ENCODE measurements around the gene PLD2.
"Not testable (repeated sequence)": the region's sequence is repeated elsewhere in the genome, so short reads cannot be mapped to it uniquely, and the experiment has no call there.

The PLD2 gene

DNA sequence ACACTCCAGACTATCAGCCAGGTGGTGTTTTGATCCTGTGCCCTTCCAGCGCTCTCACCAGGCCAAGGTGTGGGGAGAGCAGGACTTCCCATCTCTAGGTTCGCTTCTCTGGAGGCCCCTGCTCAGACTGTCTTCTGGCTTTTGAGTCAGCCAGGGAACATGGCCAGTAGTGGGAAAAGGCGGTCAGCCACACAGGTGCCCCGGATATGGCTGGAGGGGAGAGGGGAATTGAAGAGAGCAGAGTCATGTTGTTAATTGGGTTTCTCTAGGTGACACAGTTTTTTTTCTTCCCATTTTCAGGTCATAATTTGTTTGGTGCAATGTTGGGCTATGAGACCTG is 27.7 kb downstream of the PLD2 start:
- DNase-seq: no peak

DNA sequence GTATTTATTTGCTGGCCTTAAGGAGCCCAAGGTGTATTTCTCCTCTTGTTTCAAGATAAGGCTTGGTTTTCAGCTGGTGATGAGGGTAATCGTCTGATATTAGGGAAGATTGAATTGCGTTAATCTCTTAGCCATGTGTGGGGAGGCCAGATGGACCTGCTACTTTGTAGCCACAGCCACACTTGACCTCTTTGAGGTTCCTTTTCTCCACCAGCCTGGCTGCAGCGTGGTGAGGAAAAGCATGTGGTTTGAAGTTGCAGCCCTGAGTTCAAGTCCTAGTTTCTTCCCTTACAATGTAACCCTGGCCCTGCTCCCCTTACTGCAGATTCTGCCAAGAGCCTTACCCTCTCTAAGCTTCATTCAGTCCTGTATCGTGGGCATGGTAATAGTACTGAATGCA is 29.3 kb downstream of the PLD2 start:
- no peak for DNase-seq

DNA sequence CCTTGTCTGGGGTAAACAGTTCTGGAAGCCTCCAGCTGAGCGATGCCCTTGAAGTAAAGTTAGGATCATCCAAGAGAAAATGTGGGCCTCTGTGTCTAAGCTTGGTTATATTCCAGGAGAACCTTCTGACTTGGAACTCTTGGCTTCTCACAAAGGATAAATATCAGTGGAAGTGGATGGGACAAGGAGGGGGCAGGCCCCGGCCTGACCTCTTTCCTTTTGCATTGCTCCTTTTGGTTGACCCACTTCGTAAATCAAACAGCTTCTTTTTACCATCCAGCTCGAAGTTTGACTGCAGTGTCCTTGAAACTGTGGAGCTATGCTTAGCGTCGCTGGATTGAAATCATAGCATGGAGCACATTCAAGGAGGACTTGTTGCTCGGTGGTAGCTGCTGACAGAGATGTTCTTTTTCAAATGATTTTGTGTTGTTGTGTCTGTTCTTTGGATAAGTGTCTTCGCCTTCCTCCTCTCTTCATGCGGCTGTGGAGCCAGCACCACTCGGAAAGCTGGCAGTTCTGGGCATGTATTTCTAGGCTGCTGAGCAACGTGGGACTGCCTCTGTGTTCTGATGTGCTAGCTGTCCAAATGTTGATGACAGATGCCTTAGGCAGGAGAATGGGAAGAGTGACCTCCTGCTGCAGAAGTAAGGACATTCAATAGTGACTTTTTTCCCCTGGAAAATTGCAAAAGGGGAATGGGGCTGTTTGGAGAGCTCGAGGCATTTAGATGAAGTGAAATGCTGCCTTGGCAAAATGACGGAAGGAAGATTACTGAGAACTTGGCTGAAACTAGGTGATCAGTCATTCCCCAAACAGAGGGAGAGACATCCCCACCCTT is 30.7 kb downstream of the PLD2 start:
- no peak for DNase-seq

DNA sequence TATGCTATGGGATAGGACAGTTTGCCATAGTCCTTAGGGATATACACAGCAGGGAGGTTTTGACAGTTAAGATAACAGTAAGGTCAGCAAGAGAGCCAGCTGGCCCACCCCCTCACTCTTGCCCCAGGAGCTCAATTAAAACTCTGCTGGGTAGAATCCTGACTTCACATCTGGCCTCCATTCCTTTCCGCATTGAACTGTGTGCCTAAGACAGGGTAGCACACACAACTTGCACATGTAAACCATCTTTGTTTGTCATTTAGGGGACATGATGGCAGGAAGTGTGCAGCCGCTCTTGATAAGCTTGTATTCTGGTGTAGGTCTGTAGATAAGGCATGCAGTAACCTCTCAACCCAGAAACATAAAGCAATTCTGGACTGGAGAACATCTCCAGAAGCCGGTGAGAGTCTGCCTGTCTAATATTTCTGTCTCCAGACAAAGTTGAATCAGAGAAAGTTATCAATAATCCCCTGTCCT is 31.4 kb downstream of the PLD2 start:
- DNase-seq: no peak

DNA sequence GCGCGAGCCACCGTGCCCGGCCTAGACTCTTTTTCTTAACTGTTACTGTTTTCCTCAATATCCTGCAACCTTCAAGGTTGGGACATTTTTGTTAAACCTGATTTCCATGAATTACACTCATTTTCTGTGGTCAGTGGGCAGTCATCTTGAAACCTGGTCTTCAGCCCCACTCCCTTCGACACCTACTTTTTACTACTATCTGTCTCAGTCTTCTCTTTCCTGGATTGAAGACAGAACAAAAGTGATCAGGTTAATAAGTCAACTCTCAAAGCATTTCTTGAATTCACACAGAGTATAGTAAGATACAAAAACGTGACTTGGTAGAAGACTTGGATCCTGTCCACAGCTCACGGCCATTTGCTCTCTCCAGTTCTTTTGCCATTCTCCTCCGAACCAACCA is 32.3 kb downstream of the PLD2 start:
- no peak for DNase-seq

DNA sequence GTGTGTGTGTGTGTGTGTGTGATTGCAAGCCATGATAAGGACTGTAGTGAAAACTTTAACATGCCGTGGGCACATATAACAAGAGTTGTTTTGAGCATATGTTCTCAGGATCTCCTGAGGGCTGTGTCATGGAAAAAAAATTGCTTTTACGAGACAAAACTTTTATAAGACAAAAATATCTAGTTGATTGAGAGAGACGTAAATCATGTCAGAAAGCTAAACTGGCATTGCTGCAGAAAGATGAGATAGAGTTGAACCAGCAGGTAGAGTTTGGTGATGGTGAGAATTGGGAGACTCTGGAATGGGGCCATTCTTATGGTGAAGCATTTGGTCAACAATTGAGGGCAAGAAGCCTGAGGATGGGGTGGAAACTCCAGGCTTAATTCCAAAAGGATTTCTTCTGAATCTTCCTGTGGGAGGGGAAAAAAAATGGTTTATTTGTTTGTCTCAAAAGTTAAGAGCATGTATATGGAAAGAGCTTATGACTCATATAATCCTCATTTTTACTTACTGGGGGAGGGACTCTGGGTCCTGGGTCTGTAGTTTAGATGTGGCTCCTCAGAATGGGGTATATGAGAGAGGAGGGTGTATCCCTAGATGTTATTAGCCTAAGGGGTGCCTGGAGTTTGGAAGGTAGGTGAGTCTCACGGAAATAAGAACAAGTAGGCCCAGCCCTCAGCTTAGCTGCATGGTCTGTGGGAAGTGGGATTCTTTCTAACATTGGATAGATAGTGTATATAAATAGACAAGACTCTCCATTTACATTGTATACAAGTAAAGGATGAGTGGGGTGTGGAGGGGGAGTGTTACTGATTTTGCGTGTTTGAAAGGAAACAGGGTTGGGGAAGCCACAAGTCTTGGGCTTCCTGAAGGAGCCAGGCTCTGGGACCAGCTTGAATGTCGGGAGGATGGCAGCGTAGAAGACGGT is 33.3 kb downstream of the PLD2 start:
- DNase-seq: no peak

DNA sequence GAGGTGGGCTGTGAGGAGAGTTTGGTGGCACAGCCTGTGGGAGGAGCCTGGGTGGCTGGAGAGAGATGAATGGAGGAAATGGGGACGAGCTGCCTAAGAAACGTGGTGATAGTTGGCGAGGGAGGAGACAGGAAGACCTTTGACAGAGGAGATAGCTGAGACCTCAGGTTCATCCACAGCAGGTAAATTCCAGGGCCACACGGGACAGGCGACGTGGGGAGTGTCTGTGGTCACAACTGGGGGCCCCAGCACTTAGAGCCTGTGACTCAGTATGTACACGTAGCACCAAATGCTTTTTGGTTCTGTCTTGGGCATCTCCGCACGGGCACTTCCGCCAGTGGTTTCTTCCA is 33.9 kb downstream of the PLD2 start:
- DNase-seq: peak; percentile 36

DNA sequence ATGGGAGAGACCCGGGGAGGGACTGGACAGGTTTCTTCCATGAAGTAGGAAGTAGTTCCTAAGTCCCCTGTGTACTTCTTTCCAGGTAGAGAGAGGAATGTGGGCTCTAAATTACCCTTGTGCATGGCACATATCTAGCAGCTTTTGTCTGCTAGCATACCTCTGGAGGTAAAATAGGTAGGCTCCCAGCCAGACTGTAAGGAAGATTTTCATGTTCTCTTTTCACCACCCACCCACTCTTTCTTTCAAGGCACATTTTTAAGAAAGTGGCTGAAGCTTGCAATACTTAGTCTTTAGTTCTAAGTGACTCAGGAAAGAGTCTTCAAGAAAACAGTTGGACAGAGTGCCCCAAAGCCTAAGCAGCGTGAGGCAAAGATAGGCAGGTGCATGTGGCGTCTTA is 35.4 kb downstream of the PLD2 start:
- DNase-seq: no peak

DNA sequence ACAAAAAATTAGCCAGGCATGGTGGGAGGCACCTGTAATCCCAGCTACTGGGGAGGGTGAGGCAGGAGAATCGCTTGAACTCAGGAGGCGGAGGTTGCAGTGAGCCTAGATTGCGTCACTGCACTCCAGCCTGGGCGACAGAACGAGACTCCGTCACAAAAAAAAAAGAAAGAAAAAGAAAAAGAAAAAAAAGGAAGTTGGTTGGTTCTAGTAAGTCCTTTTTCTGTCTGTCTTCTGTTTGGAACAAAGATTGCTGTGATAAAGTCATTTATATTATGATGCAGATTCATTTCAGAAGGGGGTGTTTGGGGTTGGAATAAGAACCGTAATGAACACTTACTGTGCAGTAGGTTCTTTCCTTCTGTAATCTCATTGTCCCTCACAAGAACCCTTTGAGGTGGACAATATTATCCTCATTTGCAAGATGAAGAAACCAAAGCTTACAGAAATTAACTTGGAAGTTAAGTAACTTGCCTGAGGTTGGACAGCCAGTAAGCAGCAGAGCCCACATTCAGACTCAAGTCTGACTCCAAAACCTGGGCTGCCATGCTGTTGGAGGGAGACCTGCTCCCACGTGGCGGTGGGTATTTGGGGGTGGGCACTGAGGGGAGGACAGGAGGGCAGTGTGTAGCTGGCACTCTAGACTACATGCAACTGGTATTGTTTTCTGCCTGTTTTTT is 36.5 kb downstream of the PLD2 start:
- no peak for DNase-seq

DNA sequence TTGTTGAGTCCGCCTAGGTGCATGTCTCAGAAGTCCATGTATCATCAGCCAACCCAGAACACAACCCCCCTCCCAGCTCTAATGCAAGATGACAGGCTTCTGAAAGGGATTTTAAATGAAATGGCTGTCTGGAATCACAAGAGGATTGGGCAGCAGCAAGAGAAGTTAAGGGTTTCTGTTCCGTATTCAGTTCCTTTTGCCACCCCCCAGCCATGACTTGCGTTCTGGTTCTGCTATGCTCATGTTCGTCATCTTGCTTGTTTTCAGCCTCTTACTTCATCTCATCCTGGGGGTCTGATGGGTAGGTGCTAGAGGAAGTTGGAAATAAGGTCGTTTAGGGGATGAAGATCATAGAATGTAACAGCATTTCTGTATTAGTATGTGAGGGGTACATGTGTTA is 38.2 kb downstream of the PLD2 start:
- no peak for DNase-seq

DNA sequence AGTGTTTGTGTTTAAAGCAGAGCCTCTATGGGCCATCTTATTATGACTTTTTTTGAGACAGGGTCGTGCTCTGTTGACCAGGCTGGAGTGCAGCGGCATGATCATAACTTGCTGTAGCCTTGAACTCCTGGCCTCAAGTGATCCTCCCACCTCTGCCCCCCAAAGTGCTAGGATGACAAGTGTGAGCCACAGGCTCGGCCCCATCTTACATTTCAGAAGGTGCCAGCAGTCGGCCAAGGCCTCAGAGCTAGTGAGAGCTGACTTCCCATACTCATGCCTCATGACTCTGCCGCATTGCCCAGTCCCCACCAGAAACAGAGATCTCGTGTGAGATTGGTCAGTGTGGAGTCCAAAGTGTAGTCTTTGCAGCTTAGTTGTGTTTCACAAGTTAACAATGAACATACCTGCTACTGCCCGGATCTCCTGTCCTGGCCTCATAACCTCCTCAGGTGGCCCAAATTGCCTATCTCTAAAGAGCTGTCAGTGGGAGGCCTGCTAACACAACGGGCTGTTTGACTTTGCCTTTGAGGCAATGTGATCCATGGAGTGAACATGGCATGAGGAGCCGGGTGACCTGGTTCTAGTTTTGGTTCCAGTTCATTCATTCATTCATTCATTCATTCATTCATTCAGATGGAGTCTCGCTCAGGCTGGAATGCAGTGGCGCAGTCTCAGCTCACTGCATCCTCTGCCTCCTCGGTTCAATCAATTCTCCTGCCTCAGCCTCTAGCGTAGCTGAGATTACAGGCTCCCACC is 39.9 kb downstream of the PLD2 start:
- DNase-seq: no peak

DNA sequence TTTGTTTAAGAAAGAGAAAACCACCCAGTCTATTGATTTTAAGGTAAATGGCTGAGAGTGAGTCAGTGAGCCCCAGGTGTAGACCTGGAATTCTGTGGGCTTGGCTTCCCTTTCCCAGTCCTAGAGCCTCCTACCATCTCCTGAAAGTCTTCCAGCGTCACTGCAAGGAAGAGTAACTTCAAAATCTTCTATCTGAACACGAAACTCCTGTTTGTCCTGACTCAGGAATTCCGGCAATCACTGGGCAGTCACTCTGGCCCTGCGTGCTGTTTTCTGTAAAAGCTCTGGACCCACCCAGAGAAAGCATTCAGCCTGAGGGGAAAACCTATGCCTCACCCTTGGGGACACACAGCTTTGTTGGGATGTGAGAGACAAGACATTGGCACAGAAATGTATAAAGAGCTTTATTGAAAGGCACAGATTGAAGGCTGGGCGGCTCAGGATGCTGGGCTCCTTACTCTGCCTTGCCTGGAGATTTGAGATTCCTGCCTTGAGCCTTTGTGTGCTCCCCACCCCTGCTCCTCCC is 42.1 kb downstream of the PLD2 start:
- no peak for DNase-seq

DNA sequence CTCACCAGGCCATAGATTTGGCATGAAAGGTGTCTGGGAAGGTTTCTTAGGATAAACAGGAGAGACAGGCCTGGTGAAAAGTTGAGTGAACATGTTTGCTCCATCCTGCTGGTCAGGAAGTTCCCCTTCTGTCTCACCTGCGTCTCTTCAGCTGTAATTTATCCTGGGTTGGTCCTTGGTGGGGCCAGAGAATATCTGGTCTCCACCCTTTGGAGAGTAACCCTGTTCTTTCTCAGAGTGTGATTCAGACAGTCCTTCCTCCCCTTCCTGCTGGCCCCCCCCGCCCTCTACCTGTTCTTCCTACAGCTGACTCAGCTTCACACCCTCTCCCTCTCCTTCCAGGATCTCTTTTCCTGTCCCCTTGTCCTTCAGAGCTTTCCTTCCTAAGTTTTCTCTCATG is 43.3 kb downstream of the PLD2 start:
- DNase-seq: no peak

DNA sequence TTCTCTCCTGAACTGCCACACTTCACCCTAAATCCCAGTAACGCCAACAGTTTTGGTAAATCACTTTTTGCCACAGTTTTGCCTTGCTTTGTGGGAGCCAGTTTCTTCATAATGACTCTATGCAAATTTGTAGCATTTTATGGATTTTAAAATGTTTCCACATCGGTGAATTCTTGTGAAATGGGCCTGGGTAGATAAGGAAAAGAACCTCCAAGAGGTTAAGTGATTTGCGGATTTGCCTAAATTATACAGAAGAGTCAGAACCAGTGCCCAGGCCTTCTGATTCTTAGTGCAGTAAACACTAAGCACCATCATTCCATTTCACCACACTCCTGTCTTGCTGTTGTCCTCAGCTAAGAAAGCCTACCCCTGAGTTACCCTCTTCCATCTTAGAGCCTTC is 44.1 kb downstream of the PLD2 start:
- no peak for DNase-seq

DNA sequence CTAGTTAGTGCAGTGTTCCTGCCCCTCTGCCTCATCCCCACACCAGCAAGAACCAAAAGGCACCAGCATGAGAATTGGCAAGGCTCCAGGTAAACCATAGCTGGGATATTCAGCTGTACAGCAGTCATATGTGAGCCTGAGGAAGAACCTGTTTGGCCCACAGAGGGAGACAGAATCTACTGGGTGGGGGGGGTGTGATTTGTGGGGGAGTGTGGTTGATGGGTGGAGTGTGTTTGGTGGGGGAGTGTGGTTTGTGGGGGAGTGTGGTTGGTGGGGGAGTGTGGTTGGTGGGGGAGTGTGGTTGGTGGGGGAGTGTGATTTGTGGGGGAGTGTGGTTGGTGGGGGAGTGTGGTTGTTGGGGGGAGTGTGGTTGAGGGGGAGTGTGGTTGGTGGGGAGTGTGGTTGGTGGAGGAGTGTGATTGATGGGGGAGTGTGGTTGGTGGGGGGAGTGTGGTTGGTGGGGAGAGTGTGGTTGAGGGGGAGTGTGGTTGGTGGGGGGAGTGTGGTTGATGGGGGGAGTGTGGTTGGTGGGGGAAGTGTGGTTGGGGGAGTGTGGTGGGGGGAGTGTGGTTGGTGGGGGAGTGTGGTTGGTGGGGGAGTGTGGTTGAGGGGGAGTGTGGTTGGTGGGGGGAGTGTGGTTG is 45.7 kb downstream of the PLD2 start:
- DNase-seq: no peak

DNA sequence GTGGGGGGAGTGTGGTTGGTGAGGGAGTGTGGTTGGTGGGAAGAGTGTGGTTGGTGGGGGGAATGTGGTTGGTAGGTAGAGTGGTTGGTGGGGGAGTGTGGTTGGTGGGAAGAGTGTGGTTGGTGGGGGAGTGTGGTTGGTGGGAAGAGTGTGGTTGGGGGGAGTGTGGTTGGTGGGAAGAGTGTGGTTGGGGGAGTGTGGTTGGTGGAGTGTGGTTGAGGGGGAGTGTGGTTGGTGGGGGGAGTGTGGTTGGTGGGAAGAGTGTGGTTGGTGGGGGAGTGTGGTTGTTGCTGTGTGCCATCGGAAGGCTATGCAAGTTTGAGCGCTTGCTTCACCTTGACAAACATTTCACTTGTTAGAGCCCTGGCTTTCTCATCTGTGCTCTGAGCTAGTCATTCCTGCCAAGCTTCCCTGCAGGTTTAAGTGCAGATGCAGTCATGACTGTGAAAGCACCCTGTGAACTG is 46.3 kb downstream of the PLD2 start:
- DNase-seq: no peak

DNA sequence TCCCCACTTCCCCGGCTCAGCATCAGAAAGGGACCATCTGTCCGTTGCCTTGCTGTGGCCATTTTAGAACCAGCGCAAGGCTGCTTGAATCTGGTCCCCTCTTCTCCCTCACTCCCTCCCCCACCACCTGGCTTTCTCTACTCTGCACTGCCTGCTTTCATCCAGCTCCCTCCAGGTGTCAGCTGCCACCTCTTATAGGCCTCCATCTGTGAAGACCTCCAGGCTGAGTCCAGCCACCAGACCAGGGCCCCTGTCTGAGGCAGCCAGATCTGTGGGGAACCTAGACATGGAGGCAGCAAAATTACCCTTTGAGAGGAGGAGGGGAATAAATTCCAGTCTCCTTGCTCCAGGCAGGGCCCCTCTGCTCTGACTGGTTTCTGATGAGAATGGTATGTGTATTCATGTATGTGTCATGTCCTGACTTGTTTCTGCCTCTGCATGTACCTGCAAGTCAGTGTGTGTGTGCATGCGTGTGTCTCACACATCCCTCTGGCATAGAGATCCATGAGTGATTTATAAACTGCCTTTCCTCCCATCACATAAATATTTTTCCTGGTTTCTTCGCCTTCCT is 47.2 kb downstream of the PLD2 start:
- no peak for DNase-seq

DNA sequence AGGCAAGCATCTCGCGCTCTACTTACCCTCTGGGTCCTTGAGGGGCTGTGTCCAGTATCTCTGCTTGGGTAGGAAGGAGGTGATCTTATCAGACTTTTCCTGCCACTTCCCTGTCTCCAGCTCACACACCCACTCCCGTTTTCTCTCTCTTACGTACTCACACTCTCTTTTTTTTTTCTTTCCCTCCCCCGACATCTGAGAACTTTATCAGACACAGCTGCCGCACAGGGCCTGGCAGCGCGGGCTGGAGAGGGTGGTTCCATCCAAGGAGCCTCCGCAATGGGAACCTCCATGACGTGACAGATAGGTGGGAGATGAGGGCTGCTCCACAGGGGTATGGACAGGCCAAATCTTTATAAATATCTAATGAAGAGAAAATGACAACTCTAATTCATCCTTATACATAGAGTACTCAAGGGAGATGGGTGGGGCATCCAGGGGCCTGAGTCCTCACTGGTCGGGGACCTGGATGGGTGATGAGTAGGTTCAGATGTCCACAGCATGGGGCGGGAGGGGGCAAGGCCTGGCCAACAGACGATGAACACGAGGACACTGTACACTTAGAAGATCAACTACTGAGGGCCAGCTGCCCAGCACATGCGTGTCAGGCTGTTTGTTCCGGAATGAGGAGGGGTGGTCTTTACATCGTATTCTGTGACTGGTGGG is 49.5 kb downstream of the PLD2 start:
- no peak for DNase-seq

DNA sequence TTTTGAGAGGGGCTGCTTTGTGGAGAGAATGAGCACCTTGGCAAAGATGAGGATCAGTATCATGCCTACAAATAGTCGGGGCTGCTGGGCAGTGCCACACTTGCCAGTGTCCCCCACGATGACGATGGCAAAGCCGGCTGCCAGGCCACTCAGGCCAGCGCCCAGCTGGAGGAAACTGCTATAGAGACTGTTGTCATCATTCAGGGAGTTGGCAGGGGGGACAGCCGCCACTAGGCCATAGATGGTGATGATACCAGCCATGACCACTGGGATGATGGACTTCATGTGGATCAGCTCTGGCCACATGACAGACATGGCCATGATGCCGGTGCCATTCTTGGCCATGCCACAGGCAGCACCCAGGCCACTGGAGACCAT is 50.0 kb downstream of the PLD2 start:
- no peak for DNase-seq

DNA sequence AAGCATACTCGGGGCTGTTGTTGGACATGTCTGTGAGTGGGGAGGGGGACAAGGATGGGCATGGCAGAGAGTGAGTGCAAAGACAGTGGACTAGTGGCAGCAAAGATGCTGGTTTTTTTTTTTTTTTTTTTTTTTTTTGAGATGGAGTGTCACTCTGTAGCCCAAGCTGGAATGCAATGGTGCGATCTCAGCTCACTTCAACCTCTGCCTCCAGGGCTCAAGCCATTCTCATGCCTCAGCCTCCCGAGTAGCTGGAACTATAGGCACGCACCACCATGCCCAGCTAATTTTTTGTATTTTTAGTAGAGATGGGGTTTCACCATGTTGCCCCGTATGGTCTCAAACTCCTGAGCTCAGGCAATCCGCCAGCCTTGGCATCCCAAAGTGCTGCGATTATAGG is 50.4 kb downstream of the PLD2 start:
- not testable (repeated sequence) for DNase-seq

Measured in stimulated activated CD4-positive, alpha-beta T cell treated with anti-CD3 and anti-CD28 coated beads, Interleukin-15, amount 100 ng/mL, for 24 hours (primary cell).